Activated CD4-positive, alpha-beta T cell treated with anti-CD3 and anti-CD28 coated beads for 48 hours (primary cell): ENCODE results near the gene CNOT9.
"Not testable (repeated sequence)": the region's sequence is repeated elsewhere in the genome, so short reads cannot be mapped to it uniquely, and the experiment has no call there.

Experiments used
- DNase-seq: peaks from one replicate; pipeline ENCODE4 v3.0.0-alpha.2; 2020

The CNOT9 gene

GRCh38 chr2:218568190-218569037 is at the start of gene CNOT9, which contains the start of gene USP37:
Gene CNOT9 (plus strand): TSS chr2:218568839. CDS start chr2:218568955, 116 bp downstream.
Gene USP37 (minus strand): TSS chr2:218568351. CDS start chr2:218558653, 9,698 bp downstream.
- peak; percentile 100 for DNase-seq

- no peak for DNase-seq
These were observed 49.8 kb upstream of the CNOT9 start for GRCh38 chr2:218518876-218519275.

GRCh38 chr2:218523651-218524050 is 45.0 kb upstream of the CNOT9 start:
- DNase-seq = no peak

GRCh38 chr2:218528409-218528808 is 40.2 kb upstream of the CNOT9 start:
- DNase-seq = not testable (repeated sequence)

- no peak for DNase-seq
These were observed 38.6 kb upstream of the CNOT9 start for GRCh38 chr2:218529990-218530389.

- DNase-seq = no peak
These were observed 31.7 kb upstream of the CNOT9 start for GRCh38 chr2:218536804-218537494.

- no peak for DNase-seq
These were observed 28.6 kb upstream of the CNOT9 start for GRCh38 chr2:218540015-218540414.

- DNase-seq = no peak
These were observed 22.6 kb upstream of the CNOT9 start for GRCh38 chr2:218546012-218546411.

GRCh38 chr2:218547511-218547910 is 21.1 kb upstream of the CNOT9 start:
- no peak for DNase-seq

GRCh38 chr2:218547978-218548377 is 20.7 kb upstream of the CNOT9 start:
- no peak for DNase-seq

GRCh38 chr2:218554225-218554624 is 14.4 kb upstream of the CNOT9 start:
- not testable (repeated sequence) for DNase-seq

GRCh38 chr2:218555527-218555926 is 13.1 kb upstream of the CNOT9 start:
- DNase-seq = no peak

- DNase-seq = no peak
These were observed 10.7 kb upstream of the CNOT9 start for GRCh38 chr2:218557941-218558340.

GRCh38 chr2:218558986-218559385 is 9.7 kb upstream of the CNOT9 start:
- no peak for DNase-seq

GRCh38 chr2:218564056-218564455 is 4.6 kb upstream of the CNOT9 start:
- no peak for DNase-seq

GRCh38 chr2:218566296-218566695 is 2.3 kb upstream of the CNOT9 start:
- DNase-seq = no peak

- no peak for DNase-seq
These were observed 846 bp upstream of the CNOT9 start for GRCh38 chr2:218567797-218568189.

GRCh38 chr2:218569038-218569431 is 396 bp downstream of the CNOT9 start:
- peak; percentile 72 for DNase-seq

GRCh38 chr2:218569661-218570500 is 1.2 kb downstream of the CNOT9 start:
- no peak for DNase-seq

GRCh38 chr2:218570850-218571249 is 2.2 kb downstream of the CNOT9 start:
- no peak for DNase-seq

GRCh38 chr2:218576854-218577253 is 8.2 kb downstream of the CNOT9 start:
- DNase-seq = no peak

- DNase-seq = no peak
These were observed 9.0 kb downstream of the CNOT9 start for GRCh38 chr2:218577482-218578220.
